Stimulated activated CD4-positive, alpha-beta T cell treated with anti-CD3 and anti-CD28 coated beads, Interleukin-15, amount 100 ng/mL, for 1 hour (primary cell): Measurements from ENCODE around the gene DNAJC17.

Source experiments
- DNase-seq, 2 donors: peaks; one replicate each; pipeline ENCODE4 v3.0.0-alpha.2; 2020; ENCODE audit warnings: low read depth in 1 of 2, low spot score in 1 of 2

Gene DNAJC17

GRCh38 chr15:40767838-40768500 lies 39.3 kb downstream of the DNAJC17 start:
- DNase-seq = no peak

- DNase-seq = no peak
Measured at GRCh38 chr15:40766906-40767837, 40.1 kb downstream of the DNAJC17 start.

- no peak for DNase-seq
Measured at GRCh38 chr15:40766194-40766815, 41.0 kb downstream of the DNAJC17 start.

GRCh38 chr15:40764629-40765103 lies 42.6 kb downstream of the DNAJC17 start:
- no peak for DNase-seq

- DNase-seq = peak; percentile 38 to 56
Measured at GRCh38 chr15:40763801-40764628, 43.3 kb downstream of the DNAJC17 start, which contains the start of gene GCHFR. GCHFR (plus strand) TSS chr15:40764068; CDS start chr15:40764181, 113 bp downstream.

- DNase-seq = no peak
Measured at GRCh38 chr15:40762919-40763800, 44.1 kb downstream of the DNAJC17 start.

- no peak for DNase-seq
Measured at GRCh38 chr15:40759961-40760360, 47.3 kb downstream of the DNAJC17 start.

GRCh38 chr15:40756938-40757337 lies 50.3 kb downstream of the DNAJC17 start:
- DNase-seq = no peak

GRCh38 chr15:40755812-40756208 lies 51.5 kb downstream of the DNAJC17 start:
- no peak for DNase-seq

- DNase-seq = peak; percentile 87 to 92
Measured at GRCh38 chr15:40754883-40755811, 52.1 kb downstream of the DNAJC17 start, which contains the start of gene RMDN3. RMDN3 (minus strand) TSS chr15:40755254; CDS start chr15:40754783, 471 bp downstream.

GRCh38 chr15:40754574-40754882 lies 52.7 kb downstream of the DNAJC17 start:
- DNase-seq = no peak

GRCh38 chr15:40751745-40752144 lies 55.5 kb downstream of the DNAJC17 start:
- DNase-seq = no peak

- DNase-seq = no peak
Measured at GRCh38 chr15:40750885-40751284, 56.4 kb downstream of the DNAJC17 start.

- DNase-seq = no peak
Measured at GRCh38 chr15:40749151-40749630, 58.1 kb downstream of the DNAJC17 start.

- DNase-seq = no peak
Measured at GRCh38 chr15:40747685-40748631, 59.3 kb downstream of the DNAJC17 start.

- DNase-seq = no peak
Measured at GRCh38 chr15:40746916-40747418, 60.3 kb downstream of the DNAJC17 start.

GRCh38 chr15:40744815-40745152 lies 62.5 kb downstream of the DNAJC17 start:
- no peak for DNase-seq
